HG02623 (cell line): ENCODE measurements around the gene TTC12.

ENCODE experiments used
- ATAC-seq: cut with Tn5 transposase; IDR thresholded peaks from one replicate; pipeline ENCODE4 v1.9.1; 2021; ENCODE audit warnings: moderate library complexity; ENCODE audit not compliant: unreplicated experiment

The TTC12 gene

GRCh38 chr11:113314389-113315301 is at the start of gene TTC12:
TSS of gene TTC12 (plus strand) at chr11:113314583. CDS start at chr11:113316258, 1,675 bp downstream.
- ATAC-seq: peak; percentile 99

GRCh38 chr11:113265362-113265761 is 49.0 kb upstream of the TTC12 start:
- no peak for ATAC-seq

DNA sequence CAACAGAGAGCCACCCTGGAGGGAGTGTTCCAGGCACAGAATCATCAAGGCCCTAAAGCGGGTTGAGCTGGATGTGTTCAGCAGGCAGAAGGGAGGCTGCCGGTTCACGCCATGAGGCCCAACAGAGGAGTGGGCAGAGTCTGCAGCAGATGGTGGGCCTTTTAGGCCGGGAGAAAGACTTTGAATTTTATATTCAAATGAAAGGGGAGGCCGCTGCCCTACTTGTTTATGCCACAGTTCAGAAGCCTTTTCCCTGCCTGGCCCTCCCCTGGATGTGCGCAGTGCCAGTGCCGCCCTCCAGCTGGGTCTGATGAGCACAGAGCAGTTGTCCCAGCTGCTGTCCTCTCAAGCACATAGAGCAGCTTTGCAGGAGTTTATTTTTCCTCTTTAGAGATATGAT is 46.9 kb upstream of the TTC12 start:
- ATAC-seq: no peak

GRCh38 chr11:113269096-113269495 is 45.3 kb upstream of the TTC12 start:
- ATAC-seq: no peak

GRCh38 chr11:113269636-113270035 is 44.7 kb upstream of the TTC12 start:
- no peak for ATAC-seq

GRCh38 chr11:113270080-113270479 is 44.3 kb upstream of the TTC12 start:
- no peak for ATAC-seq

DNA sequence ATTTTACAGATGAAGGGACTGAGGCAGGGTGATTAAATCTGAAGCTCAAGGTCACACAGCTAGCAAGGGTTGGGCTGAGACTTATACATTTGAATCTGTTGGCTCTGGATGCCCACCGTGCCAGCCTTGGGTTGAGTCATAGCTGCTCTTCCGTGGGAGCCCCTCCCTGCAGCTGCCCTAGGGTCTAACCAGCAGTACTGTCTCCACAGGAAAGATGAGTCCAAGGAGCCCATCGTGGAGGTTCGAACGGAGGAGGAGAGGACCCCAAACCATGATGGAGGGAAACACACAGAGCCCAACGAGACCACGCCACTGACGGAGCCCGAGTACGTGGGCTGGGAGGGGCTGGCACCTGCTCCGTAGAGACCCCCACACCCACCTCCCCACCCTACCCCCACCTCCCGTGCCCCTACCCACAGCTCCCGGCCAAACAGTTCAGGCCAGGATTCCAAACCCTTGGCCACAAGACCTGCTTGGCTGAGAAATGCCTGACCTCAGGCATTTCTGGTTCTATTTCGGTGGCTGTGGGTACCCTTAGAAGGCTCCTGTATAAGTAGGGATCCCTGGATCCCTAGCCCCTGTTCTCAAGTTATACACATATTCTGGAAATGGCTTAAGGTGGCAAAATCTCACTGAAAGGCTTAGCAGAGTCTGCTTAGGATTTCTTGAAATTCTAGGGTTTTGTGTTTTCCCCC is 42.7 kb upstream of the TTC12 start:
- no peak for ATAC-seq

- no peak for ATAC-seq
Measured at GRCh38 chr11:113272281-113272680, 42.1 kb upstream of the TTC12 start.

- no peak for ATAC-seq
Measured at GRCh38 chr11:113272927-113273615, 41.3 kb upstream of the TTC12 start.

DNA sequence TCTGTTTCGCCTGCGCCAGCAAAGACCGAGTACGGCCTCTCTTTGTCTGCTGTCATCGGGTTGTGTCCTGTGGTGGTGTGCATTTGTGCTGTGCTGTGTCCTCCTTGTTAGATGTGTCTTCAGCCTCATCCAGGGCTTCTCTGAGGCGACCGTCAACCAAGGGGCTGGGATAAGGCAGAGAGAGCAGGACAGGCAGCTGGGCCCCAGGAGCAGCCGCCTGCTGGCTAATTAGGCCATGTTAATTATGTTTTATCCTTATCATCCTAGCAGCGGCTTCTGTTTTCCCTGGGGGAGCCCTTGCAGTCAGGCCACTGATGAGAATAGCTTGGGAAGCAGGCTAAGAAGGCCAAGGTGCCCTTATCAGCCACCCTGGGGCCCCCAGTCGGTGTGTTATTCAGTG is 40.7 kb upstream of the TTC12 start:
- ATAC-seq: no peak

GRCh38 chr11:113274713-113275582 is 39.4 kb upstream of the TTC12 start:
- ATAC-seq: no peak

DNA sequence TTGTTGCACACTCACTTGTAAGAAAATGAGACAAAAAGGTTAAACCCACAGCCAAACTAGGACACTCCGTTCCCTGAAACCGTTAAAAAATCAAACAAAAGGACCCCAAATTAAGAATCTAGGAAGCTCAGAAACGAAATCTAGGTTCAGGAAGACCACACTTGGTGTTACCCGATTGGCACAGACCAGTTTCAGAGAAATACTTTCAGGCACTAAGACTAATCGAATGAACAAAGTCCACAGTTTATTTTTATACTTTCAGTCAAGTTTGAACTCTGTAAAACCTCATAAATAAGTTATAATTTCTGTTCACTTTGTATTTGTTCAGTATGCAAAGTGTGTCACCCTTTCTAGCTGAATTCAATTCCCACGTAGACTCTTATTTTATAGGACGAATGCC is 38.8 kb upstream of the TTC12 start:
- no peak for ATAC-seq

DNA sequence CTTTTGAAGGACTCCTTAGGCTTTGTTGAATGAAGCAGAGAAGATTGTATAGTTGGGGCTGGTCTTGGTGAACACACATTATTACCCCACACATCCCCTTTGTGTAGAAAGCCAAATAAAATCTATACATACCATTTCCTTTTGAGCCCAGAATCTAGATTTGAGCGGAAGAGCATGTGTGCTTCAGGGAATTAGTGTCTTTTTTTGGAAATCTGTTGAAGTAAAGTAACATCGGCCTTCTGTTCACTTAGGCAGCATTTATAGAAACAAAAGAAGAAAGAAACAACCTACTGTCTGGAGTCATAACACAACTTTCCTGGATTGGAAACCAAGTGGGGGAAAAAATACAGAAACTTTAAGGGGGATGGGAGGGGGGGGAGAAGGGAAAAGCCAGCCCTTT is 37.9 kb upstream of the TTC12 start:
- no peak for ATAC-seq

GRCh38 chr11:113277907-113278306 is 36.5 kb upstream of the TTC12 start:
- no peak for ATAC-seq

DNA sequence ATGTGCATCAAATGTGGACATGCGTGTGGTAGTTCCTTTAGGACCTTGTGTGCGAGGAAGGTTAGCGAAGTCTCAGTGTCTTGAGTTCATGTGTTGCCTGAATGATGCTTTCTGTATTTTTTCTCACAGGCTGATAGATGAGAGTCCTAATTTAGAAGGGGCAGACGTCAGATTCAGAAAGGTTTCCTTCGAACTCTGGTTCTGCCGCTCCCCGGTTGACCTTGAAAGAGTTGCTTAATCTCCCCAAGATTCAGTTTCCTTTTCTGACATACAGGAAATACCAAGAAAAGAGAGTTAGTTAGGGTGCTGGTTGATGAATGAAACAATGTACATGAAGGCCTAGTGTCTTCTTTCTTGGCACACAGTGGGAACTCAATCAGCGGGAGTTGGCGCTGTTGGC is 35.9 kb upstream of the TTC12 start:
- ATAC-seq: no peak

GRCh38 chr11:113278925-113279324 is 35.5 kb upstream of the TTC12 start:
- ATAC-seq: no peak

GRCh38 chr11:113279591-113279990 is 34.8 kb upstream of the TTC12 start:
- ATAC-seq: no peak

GRCh38 chr11:113281052-113281725 is 33.2 kb upstream of the TTC12 start:
- no peak for ATAC-seq

GRCh38 chr11:113282898-113283437 is 31.4 kb upstream of the TTC12 start:
- ATAC-seq: no peak

- ATAC-seq: no peak
Measured at GRCh38 chr11:113283881-113284280, 30.5 kb upstream of the TTC12 start.
